Heart left ventricle (tissue), 16 donors: ENCODE results near the gene TRIM40. TPM values are rescaled to one million over a fixed set of nuclear protein-coding genes. Genes with fewer than 3 reads are reported as not detected.

ENCODE experiments used
- ATAC-seq, 4 donors: fragments of 200-7000 bp; cut with Tn5 transposase; one replicate each; pipeline ENCODE4 v1.9.1; 2020 to 2022; ENCODE audit warnings: moderate library complexity in 4 of 4, mild to moderate bottlenecking in 3 of 4, moderate number of reproducible peaks in 1 of 4
- DNase-seq, 5 donors: peaks; one replicate each; pipeline ENCODE4 v3.0.0-alpha.2; 2020
- H3K27ac ChIP-seq, 12 donors: fragments of 200-600 bp; sonication (generic) in 4 of 12; one replicate each; pipeline versions ENCODE4 v1.5.0 to v1.8.0; 2016 to 2022; ENCODE audit warnings: mild to moderate bottlenecking in 2 of 12
- H3K27me3 ChIP-seq, 9 donors: fragments of 200-600 bp; sonication (generic) in 2 of 9; one replicate each; pipeline versions ENCODE4 v1.5.1 to v1.8.0; 2016 to 2022; ENCODE audit warnings: mild to moderate bottlenecking in 3 of 9
- H3K36me3 ChIP-seq, 9 donors: fragments of 200-600 bp; sonication (generic) in 2 of 9; one replicate each; pipeline versions ENCODE4 v1.5.0 to v1.8.0; 2018 to 2022; ENCODE audit warnings: mild to moderate bottlenecking in 2 of 9
- H3K4me1 ChIP-seq, 12 donors: fragments of 200-600 bp; sonication (generic) in 4 of 12; one replicate each; pipeline versions ENCODE4 v1.5.0 to v1.8.0; 2016 to 2022; ENCODE audit warnings: mild to moderate bottlenecking in 3 of 12
- H3K4me3 ChIP-seq, 12 donors: fragments of 200-600 bp; sonication (generic) in 4 of 12; one replicate each; pipeline versions ENCODE4 v1.5.0 to v1.8.0; 2017 to 2022; ENCODE audit warnings: mild to moderate bottlenecking in 9 of 12, moderate library complexity in 4 of 12
- H3K9me3 ChIP-seq, 12 donors: fragments of 200-600 bp; sonication (generic) in 4 of 12; one replicate each; pipeline versions ENCODE4 v1.5.0 to v1.8.0; 2016 to 2022; ENCODE audit warnings: mild to moderate bottlenecking in 1 of 12
- POLR2A ChIP-seq, 2 donors: fragments of 450-650 bp; IDR thresholded peaks; one replicate each; pipeline ENCODE4 v1.6.1; 2017; ENCODE audit warnings: antibody characterized with exemption in 2 of 2, mild to moderate bottlenecking in 2 of 2, moderate library complexity in 2 of 2
- WGBS, 4 donors: extraction: QIAGEN DNeasy Blood & Tissue Kit in 2 of 4; methylation state at CpG; one replicate each; pipeline versions ENCODE4 v1.1.5 to v1.1.7; 2013 to 2018; 5-methylcytosine and 5-hydroxymethylcytosine counted together
- intact Hi-C, 10 donors: fragments of 100-400 bp; cut with DNase I; formaldehyde crosslinking; loops; one replicate each; pipeline versions ENCODE4 v1.11.1 to v1.14.2; 2022
- polyA plus RNA-seq, 2 donors: library from polyadenylated mRNA; stranded (reverse); fragments of 200-250 nt; gene quantifications; one replicate each; pipeline ENCODE4 v1.2.3, GENCODE V29; 2013
- total RNA-seq, 9 donors: library from RNA; depleted of rRNA in 2 of 9; stranded (reverse); fragments of >200 nt in 2 of 9; fragmentation: NEBNext Ultra II Directional in 3 of 9; extraction: Animal tissue kit (Norgen Biotek cat#: 25700) in 3 of 9; gene quantifications; one replicate each; pipeline versions ENCODE4 v1.1.0 to v1.2.4, GENCODE V29; 2016 to 2023
- TF ChIP-seq, protein P1 (sequence below), 12 donors: fragments of 200-600 bp; sonication (generic) in 4 of 12; IDR thresholded peaks; one replicate each; pipeline versions ENCODE4 v1.5.0 to v1.8.0; 2018 to 2022; ENCODE audit warnings: antibody characterized with exemption in 12 of 12, mild to moderate bottlenecking in 5 of 12
- donor health status: ischemic (EF 13 %, LVEDD 7.1; RV severe dilation, severe dysfunction).
- donor health status: healthy with polysubstance abuse.
- donor health status: DM: no; HTN: yes; CAD: no.
- donor health status: DM: no; HTN: no; CAD: no.
- donor health status: ischemic (EF 25% LVEDD 6.9; RV normal size, moderate dysfunction).
- donor health status: ischemic (EF 25% LVEDD 5.7; RV mildly dilated, moderate dysfunction).
- donor health status: healthy.
- donor health status: DM: yes; HTN: yes; CAD: no.
- donor health status: ischemic (EF 35%, LVEDD 5.7; RV mildly dilated, moderate dysfunction).
- donor health status: nonischemic (EF 11% LVEDD 7.7; RV severe dilation, severe dysfunction).
- donor health status: DM: yes; HTN: yes; CAD: no.
- donor health status: PGD.
- donor health status: ischemic (EF 29% LVEDD 5.4; RV normal size, mild dysfunction).
- donor health status: nonischemic (EF 23%, LVEDD 6.1; RV moderate dilation, normal function).

The TRIM40 gene
- total and polyA plus RNA-seq, 11 donors: not detected

DNA sequence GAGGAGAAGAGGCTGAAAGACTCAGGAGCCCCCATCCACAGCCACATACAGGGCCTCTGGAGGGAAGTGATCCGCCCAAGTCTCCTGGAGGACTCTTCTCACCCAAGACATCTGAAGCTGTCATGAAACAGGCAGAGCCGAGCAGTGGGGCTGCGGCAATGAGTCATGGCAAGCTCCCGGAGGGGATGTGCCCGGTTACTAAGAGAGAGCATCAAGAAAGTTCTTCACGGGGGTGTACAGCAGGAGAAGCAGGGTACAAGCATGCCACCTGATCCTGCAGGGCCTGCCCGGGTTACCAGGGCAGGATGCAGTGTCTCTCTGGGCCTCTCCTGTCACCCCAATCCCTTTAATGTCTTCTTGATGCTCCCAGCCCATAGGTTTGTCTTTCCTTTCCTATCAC lies 56.1 kb downstream of the TRIM40 start:
- DNase-seq (no peak), ATAC-seq (peak in 1 of 4 donors; percentile 18)
- 91 to 94% (median 93%) methylated on average over 7 of the region's 7 CpGs for WGBS, 4 donors
- Histone ChIP-seq H3K36me3 (peaks cover 0 to 95% (median 91%) of the 10 kb centered on the region in 9 donors), H3K9me3 (no peaks in the 10 kb centered on the region), H3K27ac (no peak overlapping the region), H3K4me3 (no peak overlapping the region), H3K27me3 (no peaks in the 10 kb centered on the region), H3K4me1 (no peaks in the 10 kb centered on the region)
- intact Hi-C loops: no loop called here
- no peak for TF ChIP-seq POLR2A (IDR thresholded peaks at IDR 0.05)
- TF ChIP-seq, protein P1, sequence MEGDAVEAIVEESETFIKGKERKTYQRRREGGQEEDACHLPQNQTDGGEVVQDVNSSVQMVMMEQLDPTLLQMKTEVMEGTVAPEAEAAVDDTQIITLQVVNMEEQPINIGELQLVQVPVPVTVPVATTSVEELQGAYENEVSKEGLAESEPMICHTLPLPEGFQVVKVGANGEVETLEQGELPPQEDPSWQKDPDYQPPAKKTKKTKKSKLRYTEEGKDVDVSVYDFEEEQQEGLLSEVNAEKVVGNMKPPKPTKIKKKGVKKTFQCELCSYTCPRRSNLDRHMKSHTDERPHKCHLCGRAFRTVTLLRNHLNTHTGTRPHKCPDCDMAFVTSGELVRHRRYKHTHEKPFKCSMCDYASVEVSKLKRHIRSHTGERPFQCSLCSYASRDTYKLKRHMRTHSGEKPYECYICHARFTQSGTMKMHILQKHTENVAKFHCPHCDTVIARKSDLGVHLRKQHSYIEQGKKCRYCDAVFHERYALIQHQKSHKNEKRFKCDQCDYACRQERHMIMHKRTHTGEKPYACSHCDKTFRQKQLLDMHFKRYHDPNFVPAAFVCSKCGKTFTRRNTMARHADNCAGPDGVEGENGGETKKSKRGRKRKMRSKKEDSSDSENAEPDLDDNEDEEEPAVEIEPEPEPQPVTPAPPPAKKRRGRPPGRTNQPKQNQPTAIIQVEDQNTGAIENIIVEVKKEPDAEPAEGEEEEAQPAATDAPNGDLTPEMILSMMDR (IDR thresholded peaks at IDR 0.05): no peak

DNA sequence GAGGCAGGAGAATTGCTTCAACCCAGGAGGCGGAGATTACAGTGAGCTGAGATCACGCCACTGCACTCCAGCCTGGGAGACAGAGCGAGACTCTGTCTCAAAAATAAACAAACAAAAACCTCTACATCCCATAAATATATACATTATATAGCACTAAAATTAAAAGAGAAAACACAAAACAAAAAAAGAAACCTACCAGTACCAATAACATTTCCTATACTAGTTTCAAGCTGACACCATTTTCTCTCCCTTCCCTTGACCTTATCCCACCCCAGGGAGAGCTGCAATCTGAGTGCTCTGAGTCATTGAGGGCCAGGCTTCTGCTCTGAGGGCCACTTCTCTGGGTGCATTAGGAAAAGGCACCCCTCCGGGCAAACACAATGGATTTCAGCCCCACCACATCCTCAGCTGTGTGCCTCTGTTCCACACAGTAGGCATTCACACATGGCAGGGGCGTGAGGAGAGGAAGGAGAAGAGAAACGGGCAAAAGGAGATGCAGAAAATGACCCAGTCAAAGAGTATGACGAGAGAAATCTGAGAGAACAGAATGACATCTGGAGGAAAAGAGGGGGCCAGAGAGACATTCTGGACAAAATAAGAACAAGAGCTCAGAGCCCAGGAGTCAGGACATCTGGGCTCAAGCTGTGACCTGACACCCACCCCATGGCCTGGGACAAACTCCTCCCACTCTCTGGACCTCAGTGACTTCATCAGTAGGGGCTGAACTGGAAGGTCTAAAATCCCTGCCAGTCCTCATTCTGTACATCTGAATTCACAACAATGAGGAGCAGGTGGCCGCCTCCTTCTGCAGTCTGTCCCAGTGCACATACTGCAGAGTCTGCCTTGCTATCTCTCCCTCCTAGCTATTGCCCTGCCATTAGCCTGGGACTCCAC lies 59.1 kb downstream of the TRIM40 start:
- H3K9me3 ChIP-seq: no peaks in the 10 kb centered on the region
- no peak overlapping the region for H3K27ac ChIP-seq
- DNase-seq (no peak), ATAC-seq (peak in 3 of 4 donors; percentile 14 to 41 (median 22))
- intact Hi-C loops: no loop called here
- H3K36me3 ChIP-seq: peaks cover 0 to 95% (median 92%) of the 10 kb centered on the region in 9 donors
- H3K4me3 ChIP-seq: no peak overlapping the region
- 83 to 92% (median 89%) methylated on average over 7 to 8 of the region's 8 CpGs for WGBS, 4 donors
- TF ChIP-seq, protein P1 (IDR thresholded peaks at IDR 0.05): no peak
- TF ChIP-seq POLR2A (IDR thresholded peaks at IDR 0.05): no peak
- H3K4me1 ChIP-seq: no peaks in the 10 kb centered on the region
- no peaks in the 10 kb centered on the region for H3K27me3 ChIP-seq

DNA sequence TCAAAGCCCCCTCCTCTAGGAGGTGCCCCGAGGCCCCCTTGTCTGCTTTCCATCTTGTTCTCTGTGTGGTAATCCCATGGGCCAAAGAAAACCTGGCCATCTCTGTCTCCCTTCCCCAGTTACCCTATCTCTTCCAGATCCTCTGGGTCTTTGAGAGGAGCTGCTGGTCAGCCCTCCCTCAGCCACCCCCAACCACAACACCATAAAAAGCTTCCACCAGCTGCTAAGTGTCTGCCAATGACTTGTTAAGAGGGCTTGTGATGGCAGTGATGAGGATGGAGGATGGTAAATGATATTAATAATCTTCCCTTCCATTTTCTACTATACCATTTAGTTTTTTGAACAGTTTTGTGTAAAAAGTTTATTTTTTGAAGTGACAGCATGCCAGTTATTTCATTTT lies 60.0 kb downstream of the TRIM40 start:
- ATAC-seq: no peak
- TF ChIP-seq POLR2A (IDR thresholded peaks at IDR 0.05): no peak
- TF ChIP-seq, protein P1 (IDR thresholded peaks at IDR 0.05): no peak
- Histone ChIP-seq H3K27ac (no peak overlapping the region), H3K9me3 (no peaks in the 10 kb centered on the region), H3K4me3 (no peak overlapping the region), H3K36me3 (peaks cover 0 to 95% (median 92%) of the 10 kb centered on the region in 9 donors), H3K27me3 (no peaks in the 10 kb centered on the region), H3K4me1 (peaks cover 0 to 6% (median 0%) of the 10 kb centered on the region in 12 donors)
- intact Hi-C loops: no loop called here
- no peak for DNase-seq
- WGBS, 4 donors: 88 to 100% (median 94%) methylated on average over 1 of the region's 1 CpG

DNA sequence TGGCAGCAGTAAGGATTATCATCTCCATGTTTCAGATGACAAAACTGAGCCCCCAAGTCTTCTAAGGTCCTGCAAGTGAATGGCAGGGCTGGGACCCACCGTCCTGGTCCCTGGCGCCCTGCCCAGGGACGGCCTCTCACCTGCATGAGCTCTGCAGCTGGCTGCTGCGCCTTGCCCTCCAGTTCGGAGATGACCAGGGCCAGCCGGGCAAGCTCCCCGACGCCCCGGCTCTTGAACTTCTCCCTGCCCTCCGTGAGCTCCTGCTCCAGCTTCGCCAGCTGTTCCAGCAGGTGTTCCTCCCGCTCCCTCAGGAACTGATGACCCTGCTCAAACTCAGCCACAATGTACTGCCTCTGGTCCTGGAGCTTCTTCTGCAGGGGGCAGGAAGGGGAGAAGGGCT lies 60.4 kb downstream of the TRIM40 start:
- H3K9me3 ChIP-seq: no peaks in the 10 kb centered on the region
- no peak for ATAC-seq
- no peak for TF ChIP-seq POLR2A (IDR thresholded peaks at IDR 0.05)
- TF ChIP-seq, protein P1 (IDR thresholded peaks at IDR 0.05): no peak
- no peak for DNase-seq
- peaks cover 0 to 93% (median 90%) of the 10 kb centered on the region in 9 donors for H3K36me3 ChIP-seq
- H3K4me1 ChIP-seq: peaks cover 0 to 10% (median 0%) of the 10 kb centered on the region in 12 donors
- no peak overlapping the region for H3K27ac ChIP-seq
- H3K27me3 ChIP-seq: no peaks in the 10 kb centered on the region
- WGBS, 4 donors: 93 to 96% (median 95%) methylated on average over 11 to 12 of the region's 12 CpGs
- intact Hi-C loops: no loop called here
- no peak overlapping the region for H3K4me3 ChIP-seq
